Loucy (cell line): ENCODE data around the gene PARP15.
A peak's percentile ranks its signal among the peaks of the same experiment; 100 is the strongest.

Experiments
- H2AFZ ChIP-seq: fragments of 200-600 bp; sonication (generic); 2 replicates; pipeline ENCODE4 v1.6.0; 2016; ENCODE audit warnings: antibody characterized with exemption, mild to moderate bottlenecking, low read length, moderate library complexity
- H3F3A ChIP-seq: fragments of 200-600 bp; 2 replicates; pipeline ENCODE4 v1.6.0; 2016; ENCODE audit warnings: antibody characterized with exemption, low read depth, mild to moderate bottlenecking
- H3K27me3 ChIP-seq: fragments of 200-600 bp; sonication (generic); 2 replicates; pipeline ENCODE4 v1.6.1; 2014; ENCODE audit warnings: low read length, mild to moderate bottlenecking; ENCODE audit not compliant: insufficient read depth, poor library complexity, severe bottlenecking
- H3K36me3 ChIP-seq: fragments of 200-600 bp; sonication (generic); 2 replicates; pipeline ENCODE4 v1.6.1; 2016; ENCODE audit warnings: low read length; ENCODE audit not compliant: insufficient read depth
- H3K4me1 ChIP-seq: fragments of 200-600 bp; sonication (generic); 2 replicates; pipeline ENCODE4 v1.5.1; 2014; ENCODE audit warnings: low read length, mild to moderate bottlenecking; ENCODE audit not compliant: insufficient read depth, poor library complexity, severe bottlenecking
- H3K4me2 ChIP-seq: fragments of 200-600 bp; sonication (generic); 2 replicates; pipeline ENCODE4 v1.6.0; 2014; ENCODE audit warnings: antibody characterized with exemption, low read length, low read depth, mild to moderate bottlenecking; ENCODE audit not compliant: poor library complexity, severe bottlenecking
- H3K4me3 ChIP-seq: fragments of 200-600 bp; sonication (generic); 2 replicates; pipeline ENCODE4 v1.5.1; 2014; ENCODE audit warnings: low read length, mild to moderate bottlenecking, mixed read lengths; ENCODE audit not compliant: poor library complexity, severe bottlenecking
- H3K79me2 ChIP-seq: fragments of 200-600 bp; sonication (generic); 2 replicates; pipeline ENCODE4 v1.6.1; 2014; ENCODE audit warnings: low read length; ENCODE audit not compliant: insufficient read depth
- H3K9ac ChIP-seq: fragments of 200-600 bp; sonication (generic); 2 replicates; pipeline ENCODE4 v1.6.0; 2014; ENCODE audit warnings: mild to moderate bottlenecking, low read depth, low read length, moderate library complexity; ENCODE audit not compliant: poor library complexity, severe bottlenecking
- H3K9me2 ChIP-seq: fragments of 200-600 bp; sonication (generic); replicated peaks from 2 replicates; pipeline ENCODE4 v1.6.1; 2016; ENCODE audit warnings: low read depth, low read length, mixed read lengths
- H3K9me3 ChIP-seq: fragments of 200-600 bp; sonication (generic); 2 replicates; pipeline ENCODE4 v1.6.1; 2014; ENCODE audit warnings: mild to moderate bottlenecking, antibody characterized with exemption, low read length, low read depth; ENCODE audit not compliant: insufficient read depth
- H4K20me1 ChIP-seq: fragments of 200-600 bp; sonication (generic); 2 replicates; pipeline ENCODE4 v1.6.0; 2014; ENCODE audit warnings: antibody characterized with exemption, low read length, mild to moderate bottlenecking; ENCODE audit not compliant: insufficient read depth, poor library complexity, severe bottlenecking
- EZH2phosphoT487 ChIP-seq: fragments of 200-600 bp; IDR thresholded peaks from 2 replicates; pipeline ENCODE4 v1.6.1; 2018; ENCODE audit warnings: antibody characterized with exemption, mild to moderate bottlenecking, moderate library complexity, borderline replicate concordance
- TF ChIP-seq, protein P1 (sequence below): fragments of 200-600 bp; sonication (generic); conservative IDR thresholded peaks from 2 replicates; pipeline ENCODE4 v1.5.1; 2014; ENCODE audit warnings: mild to moderate bottlenecking, antibody characterized with exemption, low read length

The PARP15 gene

DNA sequence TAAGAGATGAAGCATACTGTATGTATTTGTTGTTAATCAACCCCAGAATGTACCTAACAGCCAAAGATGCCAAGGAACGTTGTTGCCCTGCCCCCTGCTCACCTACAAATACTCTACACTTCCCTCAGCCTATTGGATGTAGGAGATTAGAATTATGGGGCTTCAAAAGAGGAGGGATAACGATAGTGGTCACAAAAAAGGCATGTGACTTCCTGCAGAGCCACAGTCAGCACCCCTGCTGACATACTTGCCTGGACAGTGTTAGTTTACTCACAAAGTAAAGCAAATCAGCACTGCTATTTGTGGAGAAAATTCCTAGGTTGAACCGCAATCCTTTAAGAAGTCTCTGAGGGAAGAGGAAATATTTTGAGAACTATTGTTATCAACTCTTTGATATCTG is 37.9 kb downstream of the PARP15 start:
- Histone ChIP-seq H3F3A (no peaks in the 10 kb centered on the region), H3K4me1 (peaks cover 9% of the 10 kb centered on the region), H3K9ac (no peak overlapping the region), H3K9me2 (no peaks in the 10 kb centered on the region), H3K4me2 (no peak overlapping the region), H2AFZ (peak overlapping the region; percentile 42; the same call in 1 of the 2 replicates), H3K36me3 (no peaks in the 10 kb centered on the region), H3K79me2 (no peaks in the 10 kb centered on the region), H4K20me1 (no peaks in the 10 kb centered on the region), H3K4me3 (no peak overlapping the region), H3K9me3 (no peaks in the 10 kb centered on the region), H3K27me3 (no peaks in the 10 kb centered on the region)
- TF ChIP-seq, protein P1, sequence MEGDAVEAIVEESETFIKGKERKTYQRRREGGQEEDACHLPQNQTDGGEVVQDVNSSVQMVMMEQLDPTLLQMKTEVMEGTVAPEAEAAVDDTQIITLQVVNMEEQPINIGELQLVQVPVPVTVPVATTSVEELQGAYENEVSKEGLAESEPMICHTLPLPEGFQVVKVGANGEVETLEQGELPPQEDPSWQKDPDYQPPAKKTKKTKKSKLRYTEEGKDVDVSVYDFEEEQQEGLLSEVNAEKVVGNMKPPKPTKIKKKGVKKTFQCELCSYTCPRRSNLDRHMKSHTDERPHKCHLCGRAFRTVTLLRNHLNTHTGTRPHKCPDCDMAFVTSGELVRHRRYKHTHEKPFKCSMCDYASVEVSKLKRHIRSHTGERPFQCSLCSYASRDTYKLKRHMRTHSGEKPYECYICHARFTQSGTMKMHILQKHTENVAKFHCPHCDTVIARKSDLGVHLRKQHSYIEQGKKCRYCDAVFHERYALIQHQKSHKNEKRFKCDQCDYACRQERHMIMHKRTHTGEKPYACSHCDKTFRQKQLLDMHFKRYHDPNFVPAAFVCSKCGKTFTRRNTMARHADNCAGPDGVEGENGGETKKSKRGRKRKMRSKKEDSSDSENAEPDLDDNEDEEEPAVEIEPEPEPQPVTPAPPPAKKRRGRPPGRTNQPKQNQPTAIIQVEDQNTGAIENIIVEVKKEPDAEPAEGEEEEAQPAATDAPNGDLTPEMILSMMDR: no peak
- TF ChIP-seq EZH2phosphoT487: no peak

DNA sequence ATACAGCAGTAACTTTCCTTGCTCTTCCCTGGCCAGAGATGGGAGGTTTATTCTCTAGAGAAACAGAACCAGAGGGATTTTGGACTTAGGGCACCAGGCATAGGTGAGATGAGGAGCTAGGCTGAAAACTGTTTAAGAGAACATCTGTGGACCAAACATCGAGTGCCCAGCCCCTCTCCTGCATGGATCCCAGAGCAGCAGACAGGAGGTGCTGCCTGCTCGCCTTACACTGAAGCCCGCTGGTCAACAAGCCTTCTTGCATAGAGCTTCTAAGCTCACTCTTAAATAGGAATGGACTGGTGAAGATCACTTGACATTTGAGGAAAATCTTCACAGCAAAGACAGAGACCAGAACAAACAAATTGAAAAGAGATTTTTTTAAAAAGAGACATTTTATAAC is 41.2 kb downstream of the PARP15 start:
- Histone ChIP-seq H2AFZ (no peak overlapping the region), H3K27me3 (no peaks in the 10 kb centered on the region), H3K9me3 (no peaks in the 10 kb centered on the region), H4K20me1 (no peaks in the 10 kb centered on the region), H3F3A (no peaks in the 10 kb centered on the region), H3K9ac (no peak overlapping the region), H3K36me3 (no peaks in the 10 kb centered on the region), H3K9me2 (no peaks in the 10 kb centered on the region), H3K4me2 (no peak overlapping the region), H3K4me1 (peaks cover 9% of the 10 kb centered on the region), H3K79me2 (no peaks in the 10 kb centered on the region), H3K4me3 (no peak overlapping the region)
- TF ChIP-seq EZH2phosphoT487: no peak
- TF ChIP-seq, protein P1: no peak

DNA sequence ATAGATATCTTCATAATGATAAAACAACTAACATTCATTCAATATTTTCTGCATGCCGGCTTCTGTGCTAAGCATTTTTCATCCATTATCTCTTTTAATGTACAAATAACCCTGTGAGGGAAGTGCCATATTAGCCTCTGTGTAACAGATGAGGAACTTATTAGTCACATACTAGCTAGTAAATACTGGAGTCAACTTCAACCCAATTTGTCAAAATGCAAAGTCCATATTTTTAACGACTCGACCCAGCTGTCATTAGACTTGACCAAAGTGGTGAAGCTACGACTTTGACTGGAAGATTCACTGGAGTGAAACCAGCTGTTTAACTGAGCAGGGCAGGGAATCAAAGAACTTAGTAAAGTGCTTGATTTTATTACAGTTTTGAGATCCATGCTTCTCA is 41.6 kb downstream of the PARP15 start:
- no peak for TF ChIP-seq EZH2phosphoT487
- TF ChIP-seq, protein P1: no peak
- H3K4me2 ChIP-seq: no peak overlapping the region
- no peak overlapping the region for H2AFZ ChIP-seq
- no peak overlapping the region for H3K9ac ChIP-seq
- H3K9me2 ChIP-seq: no peaks in the 10 kb centered on the region
- no peaks in the 10 kb centered on the region for H3K36me3 ChIP-seq
- no peaks in the 10 kb centered on the region for H3K27me3 ChIP-seq
- no peaks in the 10 kb centered on the region for H3K79me2 ChIP-seq
- H3K4me3 ChIP-seq: no peak overlapping the region
- no peaks in the 10 kb centered on the region for H4K20me1 ChIP-seq
- H3K4me1 ChIP-seq: peaks cover 9% of the 10 kb centered on the region
- no peaks in the 10 kb centered on the region for H3K9me3 ChIP-seq
- H3F3A ChIP-seq: no peaks in the 10 kb centered on the region
